ENCODE data around the gene SORL1.

DNA sequence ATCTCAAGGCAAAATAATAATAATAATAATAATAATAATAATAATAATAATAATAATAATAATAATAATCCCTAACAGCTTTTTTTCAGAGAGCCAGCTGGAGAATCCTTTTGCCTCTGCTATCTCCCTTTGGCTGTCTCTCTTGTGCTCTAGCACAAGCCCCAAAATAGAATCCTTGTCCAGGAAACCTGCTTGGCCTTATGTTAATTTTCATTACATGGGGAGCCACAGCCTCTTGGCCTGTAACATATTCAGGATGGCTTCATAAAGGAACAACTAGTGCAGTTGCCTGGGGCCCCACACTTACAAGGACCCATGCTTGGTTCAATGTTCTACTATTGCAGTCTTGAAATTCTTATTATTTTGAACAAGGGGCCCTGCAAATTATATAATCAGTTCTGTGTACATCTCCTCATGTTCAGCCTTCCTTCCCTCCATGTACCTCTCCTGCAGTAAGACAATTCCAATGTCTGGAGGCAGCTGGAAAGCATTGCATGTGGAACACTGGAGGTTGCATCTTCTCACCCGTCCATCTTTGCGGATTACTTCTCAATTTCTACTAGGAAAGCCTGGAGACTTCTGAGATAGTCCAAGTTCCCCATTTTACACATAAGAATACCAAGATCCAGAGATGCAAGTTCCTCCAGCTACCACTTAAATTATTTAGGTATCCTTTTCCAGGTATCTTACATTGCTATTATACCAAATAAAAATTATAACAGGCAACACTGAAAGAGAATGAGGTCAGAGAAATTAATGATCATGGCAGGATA is 37.8 kb upstream of the SORL1 start:
- TF ChIP-seq POLR2AphosphoS5 (IDR thresholded peaks at IDR 0.05) (no peak), CTCF (IDR thresholded peaks at IDR 0.05) (no peak)

All from gastroesophageal sphincter (tissue), 3 donors.